Neural progenitor cell (in vitro differentiated cells): ENCODE measurements around the gene SERPIND1. TPM values are rescaled to one million over a fixed set of nuclear protein-coding genes. Genes with fewer than 3 reads are reported as not detected.

Experiments used
- DNase-seq: peaks from one replicate; pipeline ENCODE4 v3.0.0-alpha.2; 2016; ENCODE audit warnings: low spot score
- H2AFZ ChIP-seq: fragments of 200-600 bp; sonication (generic); replicated peaks from 2 replicates; pipeline ENCODE4 v1.6.1; 2016; ENCODE audit warnings: antibody characterized with exemption
- H3F3A ChIP-seq: fragments of 200-600 bp; sonication (generic); 2 replicates; pipeline ENCODE4 v1.6.1; 2016; ENCODE audit warnings: antibody characterized with exemption, low read depth
- H3K27ac ChIP-seq: fragments of 200-600 bp; sonication (generic); 2 replicates; pipeline ENCODE4 v1.5.1; 2016; ENCODE audit warnings: mild to moderate bottlenecking
- H3K27me3 ChIP-seq: fragments of 200-600 bp; sonication (generic); 2 replicates; pipeline ENCODE4 v1.6.1; 2016; ENCODE audit warnings: mild to moderate bottlenecking, moderate library complexity
- H3K36me3 ChIP-seq: fragments of 200-600 bp; sonication (generic); 2 replicates; pipeline ENCODE4 v1.5.1; 2016
- H3K4me1 ChIP-seq: fragments of 200-600 bp; sonication (generic); 2 replicates; pipeline ENCODE4 v1.6.1; 2016; ENCODE audit warnings: mixed run types
- H3K4me2 ChIP-seq: fragments of 200-600 bp; sonication (generic); 2 replicates; pipeline ENCODE4 v1.6.1; 2016
- H3K4me3 ChIP-seq: fragments of 200-600 bp; sonication (generic); 2 replicates; pipeline ENCODE4 v1.5.1; 2016
- H3K79me2 ChIP-seq: fragments of 200-600 bp; sonication (generic); 2 replicates; pipeline ENCODE4 v1.6.1; 2016; ENCODE audit warnings: low read depth
- H3K9ac ChIP-seq: fragments of 200-600 bp; sonication (generic); 2 replicates; pipeline ENCODE4 v1.6.1; 2016
- H3K9me3 ChIP-seq: fragments of 200-600 bp; sonication (generic); 2 replicates; pipeline ENCODE4 v1.5.1; 2016; ENCODE audit warnings: low read depth
- H4K20me1 ChIP-seq: fragments of 200-600 bp; sonication (generic); 2 replicates; pipeline ENCODE4 v1.6.1; 2016; ENCODE audit warnings: low read depth
- H3K27ac Mint-ChIP-seq: 3 replicates; pipeline ENCODE4 v1.8.0; 2021; ENCODE audit warnings: mixed read lengths
- H3K27me3 Mint-ChIP-seq: 2 replicates; pipeline ENCODE4 v1.8.0; 2022; ENCODE audit warnings: low read depth, mild to moderate bottlenecking, inconsistent platforms, moderate library complexity, mixed read lengths; ENCODE audit not compliant: insufficient read depth
- H3K36me3 Mint-ChIP-seq: 3 replicates; pipeline ENCODE4 v1.8.0; 2021; ENCODE audit warnings: mixed read lengths
- H3K4me1 Mint-ChIP-seq: 3 replicates; pipeline ENCODE4 v1.8.0; 2021; ENCODE audit warnings: mixed read lengths
- H3K4me3 Mint-ChIP-seq: 3 replicates; pipeline ENCODE4 v1.8.0; 2021; ENCODE audit warnings: mild to moderate bottlenecking, moderate library complexity, mixed read lengths
- H3K9me3 Mint-ChIP-seq: 3 replicates; pipeline ENCODE4 v1.8.0; 2020; ENCODE audit warnings: mixed read lengths
- EZH2 ChIP-seq: fragments of 200-600 bp; sonication (generic); IDR thresholded peaks from 2 replicates; pipeline ENCODE4 v1.6.1; 2017; ENCODE audit warnings: antibody characterized with exemption, mild to moderate bottlenecking, moderate library complexity
- EZH2phosphoT487 ChIP-seq: fragments of 200-600 bp; sonication (generic); IDR thresholded peaks from 2 replicates; pipeline ENCODE4 v1.6.1; 2017; ENCODE audit warnings: antibody characterized with exemption
- total RNA-seq: library from RNA; depleted of rRNA; stranded (reverse); fragments of >200 nt; gene quantifications from 2 replicates; pipeline ENCODE4 v1.2.3, GENCODE V29; 2015; ENCODE audit warnings: low replicate concordance
- TF ChIP-seq, protein P1 (sequence below): fragments of 200-600 bp; sonication (generic); IDR thresholded peaks from 2 replicates; pipeline ENCODE4 v1.5.1; 2017; ENCODE audit warnings: antibody characterized with exemption, mild to moderate bottlenecking

SERPIND1 gene
- total RNA-seq, 1 donor from 2014 or later: not detected

DNA sequence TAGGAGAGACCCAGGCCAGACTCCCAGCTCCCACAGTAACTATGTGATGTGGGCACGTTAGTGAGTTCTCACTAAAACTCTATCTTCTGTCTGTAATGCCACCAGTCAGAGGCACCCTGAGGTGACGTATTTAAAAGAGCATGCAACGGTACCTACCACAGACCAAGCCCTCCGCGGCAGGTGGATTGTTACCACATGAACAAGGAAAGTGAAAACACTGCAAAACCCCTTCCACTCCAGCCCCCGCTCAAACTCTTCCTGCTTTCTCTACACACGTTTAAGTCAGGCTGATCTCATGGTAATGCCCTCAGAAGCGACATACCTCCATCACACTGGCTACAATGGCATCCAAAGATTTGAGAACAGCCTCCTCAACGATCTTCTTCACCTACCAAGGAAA is 36.7 kb downstream of the SERPIND1 start:
- Histone ChIP-seq H2AFZ (no peak overlapping the region), H3K9me3 (no peaks in the 10 kb centered on the region), H3F3A (no peaks in the 10 kb centered on the region), H3K4me2 (no peak overlapping the region), H4K20me1 (no peaks in the 10 kb centered on the region), H3K27me3 (no peaks in the 10 kb centered on the region), H3K36me3 (no peaks in the 10 kb centered on the region), H3K9ac (no peak overlapping the region), H3K4me3 (no peak overlapping the region), H3K79me2 (no peaks in the 10 kb centered on the region), H3K27ac (no peak overlapping the region), H3K4me1 (no peaks in the 10 kb centered on the region)
- Mint-ChIP-seq H3K9me3 (no peaks in the 10 kb centered on the region), H3K27me3 (peaks cover under 1% of the 10 kb centered on the region), H3K4me1 (peaks cover 5% of the 10 kb centered on the region), H3K27ac (no peak overlapping the region), H3K4me3 (no peak overlapping the region), H3K36me3 (peaks cover 44% of the 10 kb centered on the region)
- no peak for DNase-seq
- TF ChIP-seq EZH2 (no peak), EZH2phosphoT487 (no peak)
- TF ChIP-seq, protein P1, sequence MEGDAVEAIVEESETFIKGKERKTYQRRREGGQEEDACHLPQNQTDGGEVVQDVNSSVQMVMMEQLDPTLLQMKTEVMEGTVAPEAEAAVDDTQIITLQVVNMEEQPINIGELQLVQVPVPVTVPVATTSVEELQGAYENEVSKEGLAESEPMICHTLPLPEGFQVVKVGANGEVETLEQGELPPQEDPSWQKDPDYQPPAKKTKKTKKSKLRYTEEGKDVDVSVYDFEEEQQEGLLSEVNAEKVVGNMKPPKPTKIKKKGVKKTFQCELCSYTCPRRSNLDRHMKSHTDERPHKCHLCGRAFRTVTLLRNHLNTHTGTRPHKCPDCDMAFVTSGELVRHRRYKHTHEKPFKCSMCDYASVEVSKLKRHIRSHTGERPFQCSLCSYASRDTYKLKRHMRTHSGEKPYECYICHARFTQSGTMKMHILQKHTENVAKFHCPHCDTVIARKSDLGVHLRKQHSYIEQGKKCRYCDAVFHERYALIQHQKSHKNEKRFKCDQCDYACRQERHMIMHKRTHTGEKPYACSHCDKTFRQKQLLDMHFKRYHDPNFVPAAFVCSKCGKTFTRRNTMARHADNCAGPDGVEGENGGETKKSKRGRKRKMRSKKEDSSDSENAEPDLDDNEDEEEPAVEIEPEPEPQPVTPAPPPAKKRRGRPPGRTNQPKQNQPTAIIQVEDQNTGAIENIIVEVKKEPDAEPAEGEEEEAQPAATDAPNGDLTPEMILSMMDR: no peak

DNA sequence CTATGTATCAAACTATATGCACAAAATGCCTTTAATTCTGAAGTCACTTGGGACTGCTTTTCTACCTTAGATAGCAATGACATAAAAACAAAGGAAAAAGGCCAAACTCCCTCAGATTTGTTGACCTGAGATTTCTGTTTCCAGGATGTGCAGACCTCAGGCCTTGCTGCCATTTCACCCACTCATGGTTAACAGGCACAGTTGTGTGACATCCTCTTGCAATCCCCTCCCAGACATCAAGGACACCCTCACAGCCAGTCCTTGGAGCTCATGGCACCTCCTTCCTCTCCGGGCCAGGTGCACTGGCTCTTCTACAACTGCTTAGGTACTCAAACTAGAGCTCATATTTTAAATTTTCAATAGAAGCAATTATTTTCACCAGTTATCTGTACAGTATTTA is 37.3 kb downstream of the SERPIND1 start:
- Histone ChIP-seq H3K36me3 (no peaks in the 10 kb centered on the region), H3K79me2 (no peaks in the 10 kb centered on the region), H3K9ac (no peak overlapping the region), H3K4me1 (no peaks in the 10 kb centered on the region), H3K4me2 (no peak overlapping the region), H3K9me3 (no peaks in the 10 kb centered on the region), H2AFZ (no peak overlapping the region), H3K27me3 (no peaks in the 10 kb centered on the region), H4K20me1 (no peaks in the 10 kb centered on the region), H3K27ac (no peak overlapping the region), H3K4me3 (no peak overlapping the region), H3F3A (no peaks in the 10 kb centered on the region)
- H3K27ac Mint-ChIP-seq: no peak overlapping the region
- DNase-seq: no peak
- TF ChIP-seq, protein P1: no peak
- no peak for TF ChIP-seq EZH2
- peaks cover 2% of the 10 kb centered on the region for H3K27me3 Mint-ChIP-seq
- no peaks in the 10 kb centered on the region for H3K4me1 Mint-ChIP-seq
- no peaks in the 10 kb centered on the region for H3K9me3 Mint-ChIP-seq
- no peak overlapping the region for H3K4me3 Mint-ChIP-seq
- H3K36me3 Mint-ChIP-seq: peaks cover 40% of the 10 kb centered on the region

DNA sequence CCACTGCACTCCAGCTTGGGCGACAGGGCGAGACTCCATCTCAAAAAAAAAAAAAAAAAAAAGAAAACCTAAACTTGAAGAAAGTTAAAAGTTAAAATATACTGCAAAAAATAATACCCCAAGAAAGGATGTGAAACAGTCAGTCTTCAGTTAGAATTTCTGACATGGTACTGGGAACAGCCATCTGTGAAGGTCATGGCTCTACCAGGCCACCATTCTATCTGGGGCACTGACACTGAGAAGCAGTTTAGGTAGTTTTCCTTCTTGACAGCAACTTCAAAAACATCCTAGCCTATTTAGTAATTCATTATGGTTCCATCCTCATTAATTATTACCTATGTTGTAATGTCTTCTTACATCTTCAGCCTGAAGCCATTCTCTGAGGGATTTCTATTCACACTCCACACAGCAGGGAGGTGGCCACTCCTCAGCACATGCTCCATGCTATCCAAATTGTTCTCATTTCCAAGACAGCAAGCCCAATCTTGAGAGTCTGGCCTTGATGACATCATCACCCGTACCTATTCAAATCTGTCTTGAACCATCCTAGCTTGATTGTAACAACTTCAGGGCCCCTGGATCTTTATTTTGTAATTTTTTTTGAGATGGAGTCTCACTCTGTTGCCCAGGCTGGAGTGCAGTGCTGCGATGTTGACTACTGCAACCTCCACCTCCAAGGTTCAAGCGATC is 38.2 kb downstream of the SERPIND1 start:
- TF ChIP-seq EZH2: no peak
- no peak for TF ChIP-seq EZH2phosphoT487
- TF ChIP-seq, protein P1: no peak
- DNase-seq: no peak
- Histone ChIP-seq H2AFZ (no peak overlapping the region), H3K4me3 (no peak overlapping the region), H3K36me3 (no peaks in the 10 kb centered on the region), H3K79me2 (no peaks in the 10 kb centered on the region), H4K20me1 (no peaks in the 10 kb centered on the region), H3K9me3 (no peaks in the 10 kb centered on the region), H3K4me1 (no peaks in the 10 kb centered on the region), H3K4me2 (no peak overlapping the region), H3K27ac (no peak overlapping the region), H3K27me3 (no peaks in the 10 kb centered on the region), H3F3A (no peaks in the 10 kb centered on the region), H3K9ac (no peak overlapping the region)
- no peak overlapping the region for H3K4me3 Mint-ChIP-seq
- H3K27me3 Mint-ChIP-seq: peaks cover 2% of the 10 kb centered on the region
- H3K9me3 Mint-ChIP-seq: no peaks in the 10 kb centered on the region
- peaks cover 37% of the 10 kb centered on the region for H3K36me3 Mint-ChIP-seq
- no peaks in the 10 kb centered on the region for H3K4me1 Mint-ChIP-seq
- no peak overlapping the region for H3K27ac Mint-ChIP-seq
